Omental fat pad (tissue), 4 donors: ENCODE data around the gene DACH1. TPM values are rescaled to one million over a fixed set of nuclear protein-coding genes. Genes with fewer than 3 reads are reported as not detected.
"Not testable (repeated sequence)": the region's sequence is repeated elsewhere in the genome, so short reads cannot be mapped to it uniquely, and the experiment has no call there.

Experiments used
- ATAC-seq: fragments of 150-250 bp; one replicate; pipeline ENCODE4 v1.9.1; 2016; ENCODE audit warnings: mild to moderate bottlenecking, moderate library complexity; ENCODE audit not compliant: low FRiP score
- DNase-seq: peaks from one replicate; pipeline ENCODE4 v3.0.0-alpha.2; 2019; ENCODE audit warnings: low spot score
- CTCF ChIP-seq, 3 donors: fragments of 450-650 bp; IDR thresholded peaks; one replicate each; pipeline ENCODE4 v1.5.1; 2016 to 2017; ENCODE audit warnings: antibody characterized with exemption in 3 of 3, mild to moderate bottlenecking in 3 of 3, moderate library complexity in 2 of 3
- total RNA-seq, 4 donors: library from RNA; depleted of rRNA; stranded (reverse); fragments of >200 nt; gene quantifications; one replicate each; pipeline ENCODE4 v1.1.0, GENCODE V29; 2016

DACH1 gene
- total RNA-seq, 4 donors from 2014 or later, result 1.1 to 10.4 (median 2.8) TPM

DNA sequence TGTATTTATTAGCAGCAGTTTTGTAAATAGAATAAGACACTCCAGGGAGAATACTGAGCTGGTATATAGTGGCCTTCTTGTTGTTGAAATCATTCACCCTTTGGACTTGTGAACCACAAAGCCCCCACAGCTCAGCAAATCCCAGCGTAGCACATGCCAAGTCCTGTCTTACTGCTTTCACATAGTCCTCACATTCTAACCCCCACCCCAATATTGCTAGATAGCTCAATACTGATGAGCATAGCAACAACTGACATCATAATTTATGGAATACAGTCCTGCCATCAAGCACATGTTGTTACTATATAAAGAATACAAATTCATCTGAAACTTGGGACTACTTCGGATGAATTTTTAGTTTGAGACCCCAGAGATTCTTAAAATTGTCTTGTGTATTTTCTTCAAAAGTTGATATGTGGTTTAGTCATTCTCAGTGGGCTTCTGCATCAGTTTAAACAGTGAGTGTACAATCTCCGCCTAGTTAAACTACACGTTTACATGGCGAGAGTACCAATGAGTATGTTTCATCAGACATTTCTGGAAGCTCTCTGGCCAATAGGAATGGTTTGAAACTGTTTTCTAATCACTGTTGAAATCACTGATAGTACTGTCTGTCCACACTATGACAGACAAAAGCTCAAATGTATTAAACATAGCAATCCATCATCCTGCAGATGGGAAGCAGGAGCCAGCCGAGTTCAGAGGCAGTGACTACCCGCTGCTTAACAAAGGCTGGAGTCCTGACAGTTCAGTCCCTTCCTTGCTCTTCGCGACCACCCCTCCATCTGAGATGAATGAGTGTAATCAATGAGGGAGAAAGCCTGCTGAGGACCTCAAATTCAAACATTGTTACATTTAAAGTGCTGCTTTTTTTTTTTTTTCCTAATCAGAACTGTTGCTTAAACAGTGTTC is 15.2 kb downstream of the DACH1 start:
- DNase-seq (no peak), ATAC-seq (no peak)
- TF ChIP-seq CTCF (IDR thresholded peaks at IDR 0.05), result no peak

- ATAC-seq (no peak), DNase-seq (no peak)
- no peak for TF ChIP-seq CTCF (IDR thresholded peaks at IDR 0.05)
Observed at GRCh38 chr13:71842003-71842402, 25.0 kb downstream of the DACH1 start.

- no peak for TF ChIP-seq CTCF (IDR thresholded peaks at IDR 0.05)
- ATAC-seq (no peak), DNase-seq (no peak)
Observed at GRCh38 chr13:71838842-71839241, 28.2 kb downstream of the DACH1 start.

DNA sequence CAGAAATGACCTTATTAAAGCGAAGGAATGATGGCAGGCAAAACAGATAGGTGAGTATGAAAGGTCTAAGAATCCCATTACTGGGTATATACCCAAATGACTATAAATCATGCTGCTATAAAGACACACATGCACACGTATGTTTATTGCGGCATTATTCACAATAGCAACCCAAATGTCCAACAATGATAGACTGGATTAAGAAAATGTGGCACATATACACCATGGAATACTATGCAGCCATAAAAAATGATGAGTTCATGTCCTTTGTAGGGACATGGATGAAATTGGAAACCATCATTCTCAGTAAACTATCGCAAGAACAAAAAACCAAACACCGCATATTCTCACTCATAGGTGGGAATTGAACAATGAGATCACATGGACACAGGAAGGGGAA is 29.4 kb downstream of the DACH1 start:
- DNase-seq, ATAC-seq: not testable (repeated sequence)

GRCh38 chr13:71831716-71832115 is 35.3 kb downstream of the DACH1 start:
- no peak for ATAC-seq
- DNase-seq, result no peak
- no peak for TF ChIP-seq CTCF (IDR thresholded peaks at IDR 0.05)

DNA sequence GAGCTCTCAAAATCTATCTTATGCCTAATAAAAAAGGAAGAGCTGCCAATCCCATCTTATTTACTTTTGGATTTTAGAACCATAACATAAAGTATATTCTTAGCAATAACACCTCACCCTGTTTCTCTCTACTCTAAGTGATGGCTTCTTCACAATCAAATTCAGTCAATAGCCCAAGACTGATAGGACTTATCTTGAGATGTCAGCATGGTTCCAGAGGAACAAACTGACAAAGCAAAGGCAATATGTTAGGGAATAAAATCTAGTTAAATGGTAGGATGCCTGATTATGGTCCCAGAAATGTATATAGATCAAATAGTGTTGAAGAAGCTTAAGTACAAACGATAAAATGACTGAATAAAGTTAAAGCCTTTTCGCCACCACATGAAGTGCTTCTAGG is 36.3 kb downstream of the DACH1 start:
- no peak for TF ChIP-seq CTCF (IDR thresholded peaks at IDR 0.05)
- no peak for ATAC-seq
- no peak for DNase-seq

- TF ChIP-seq CTCF (IDR thresholded peaks at IDR 0.05), result no peak
- DNase-seq, result no peak
- ATAC-seq, result no peak
Observed at GRCh38 chr13:71830323-71830722, 36.7 kb downstream of the DACH1 start.
